NCI-H524 treated with DMSO at 0.1 percent for 48 hours (cell line): ENCODE data around the gene RAP1GDS1.

Experiments
- DNase-seq: peaks from one replicate; lab custom pipeline; 2025; lab: John Stamatoyannopoulos, UW

The RAP1GDS1 gene

DNA sequence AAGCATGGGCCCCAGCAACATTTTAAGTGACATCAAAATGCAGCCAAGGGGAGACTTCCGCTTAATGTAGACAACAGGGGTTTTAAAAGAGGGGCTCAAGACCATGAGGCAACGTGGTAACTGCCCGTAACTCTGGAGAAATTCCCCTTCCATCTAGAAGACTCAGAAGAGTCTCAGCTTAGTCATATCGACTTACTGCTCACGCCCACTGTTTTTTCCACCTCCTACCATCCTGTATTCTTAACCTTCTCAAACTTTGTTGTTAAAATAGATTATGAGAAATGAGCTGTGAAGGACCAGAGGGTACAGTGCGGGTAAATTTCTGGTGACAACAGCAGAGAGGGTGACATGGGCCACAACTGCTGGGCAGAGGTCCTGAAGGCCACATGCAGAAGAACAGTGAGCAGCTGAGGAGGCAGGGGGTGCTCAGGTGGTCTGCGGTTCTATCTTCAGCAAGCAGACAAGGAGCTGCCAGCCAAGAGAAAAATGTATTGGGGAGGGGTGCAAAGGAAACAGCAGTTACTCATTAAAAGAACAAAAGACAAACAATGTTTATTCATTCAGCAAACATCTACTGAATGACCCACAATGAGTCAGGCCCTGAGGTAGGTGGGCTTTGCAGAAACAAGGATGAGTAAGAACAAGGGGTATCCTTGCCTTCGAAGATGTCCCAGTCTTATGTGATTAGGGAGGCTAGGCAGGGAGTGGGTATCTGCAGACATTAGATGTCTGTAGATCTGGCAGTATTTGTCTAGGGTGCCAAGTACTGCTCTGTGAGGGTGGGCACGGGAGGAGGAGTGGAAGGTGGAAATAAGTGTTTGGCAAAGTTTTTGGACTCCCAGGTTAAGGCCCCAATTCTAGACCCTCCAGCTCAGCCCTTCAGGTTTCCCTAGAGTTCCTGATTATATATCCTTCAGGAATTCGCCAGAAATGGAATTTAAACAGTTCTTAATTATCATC, 221.9 kb downstream of the RAP1GDS1 start:
- DNase-seq, result no peak

DNA sequence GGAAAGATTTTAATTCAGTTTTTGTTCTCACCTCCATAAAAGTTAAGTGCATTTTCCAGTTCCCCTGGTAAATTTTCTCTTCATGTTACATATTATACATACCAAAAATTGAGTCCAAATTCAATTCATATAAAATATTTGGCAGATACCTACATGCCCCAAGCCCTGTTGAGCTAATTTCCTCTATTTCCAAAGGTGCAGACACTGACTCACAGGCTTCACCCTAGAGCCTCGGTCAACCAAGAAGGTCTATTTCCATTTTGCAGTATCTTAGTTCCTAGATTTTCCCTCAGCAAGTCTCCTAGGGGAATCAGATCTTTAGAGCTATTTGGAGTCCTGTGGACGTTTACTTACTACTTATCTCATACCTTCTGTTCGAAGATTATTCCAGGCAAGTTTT, 222.8 kb downstream of the RAP1GDS1 start:
- DNase-seq, result no peak

DNA sequence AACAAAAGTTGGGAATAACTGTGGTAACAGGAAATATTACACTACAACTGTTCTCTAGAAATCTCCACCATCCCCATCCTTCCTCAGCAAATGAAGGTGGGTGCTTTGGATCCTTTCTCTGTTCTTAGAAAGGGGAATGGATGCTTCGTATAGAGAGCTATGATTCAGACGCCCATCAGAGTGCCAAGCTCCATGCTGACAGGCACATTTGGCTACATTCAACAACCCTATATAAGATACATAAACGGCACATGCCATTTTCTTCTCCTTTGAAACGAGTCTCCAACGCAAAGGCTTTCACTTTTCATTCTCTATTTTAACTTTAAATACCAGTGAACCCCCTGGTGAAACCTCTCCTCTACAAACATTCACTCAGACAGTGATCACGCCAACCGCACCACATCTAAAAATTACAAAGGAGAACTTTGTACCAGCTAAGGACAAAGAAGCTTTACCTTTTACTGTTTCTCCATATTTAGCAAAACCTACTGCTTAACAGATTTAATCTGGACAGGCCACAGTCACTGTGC, 224.7 kb downstream of the RAP1GDS1 start:
- no peak for DNase-seq

DNA sequence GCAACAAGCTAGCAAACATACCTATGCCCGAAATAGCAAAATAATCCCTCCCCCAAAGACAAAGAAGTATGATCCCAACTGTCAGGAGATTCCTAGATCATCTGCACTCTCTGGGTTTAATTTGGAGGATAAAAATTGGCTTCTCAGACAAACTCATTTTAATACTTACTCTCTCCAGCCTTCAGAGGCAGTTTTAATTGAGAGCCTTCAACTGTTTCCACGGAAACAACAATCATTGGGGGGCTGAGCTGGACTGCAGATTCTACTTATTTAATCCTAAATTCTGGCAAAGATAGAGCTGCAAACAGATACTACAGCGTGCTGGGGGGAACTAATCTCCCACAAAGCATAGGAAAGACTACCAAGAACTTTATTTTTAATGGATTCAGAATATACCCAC, 229.1 kb downstream of the RAP1GDS1 start:
- no peak for DNase-seq

DNA sequence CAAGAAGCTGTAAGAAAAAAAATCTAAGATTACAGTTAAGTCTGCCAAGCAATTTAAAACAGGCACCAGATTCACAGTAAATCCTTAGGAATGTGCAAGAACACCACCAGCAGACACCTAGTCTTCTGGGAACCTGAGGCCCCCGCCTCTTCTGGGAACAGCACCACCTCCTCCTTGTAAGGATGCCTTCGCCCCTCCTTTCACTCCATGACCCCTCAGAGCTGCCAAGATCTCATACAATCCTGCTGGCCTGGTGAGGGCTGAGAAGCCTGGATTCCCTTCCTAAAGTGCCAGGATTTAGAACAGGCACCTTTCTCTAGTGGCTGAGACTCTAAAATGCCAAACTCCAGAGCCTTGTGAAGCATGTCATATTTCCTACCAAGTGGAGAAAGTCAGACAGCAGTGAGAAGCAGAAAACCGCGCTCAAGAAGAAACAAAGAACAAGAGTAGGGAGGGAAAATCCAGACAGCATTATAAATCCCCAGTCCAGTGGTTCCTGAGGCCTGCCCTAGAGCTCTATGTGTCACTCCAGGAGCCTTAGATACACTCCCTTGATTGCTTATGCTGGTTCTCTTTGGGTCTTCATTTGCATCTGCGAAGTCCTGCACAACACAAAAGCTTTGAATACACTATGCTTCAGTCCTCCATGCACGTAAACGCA, 230.8 kb downstream of the RAP1GDS1 start:
- DNase-seq, result no peak

DNA sequence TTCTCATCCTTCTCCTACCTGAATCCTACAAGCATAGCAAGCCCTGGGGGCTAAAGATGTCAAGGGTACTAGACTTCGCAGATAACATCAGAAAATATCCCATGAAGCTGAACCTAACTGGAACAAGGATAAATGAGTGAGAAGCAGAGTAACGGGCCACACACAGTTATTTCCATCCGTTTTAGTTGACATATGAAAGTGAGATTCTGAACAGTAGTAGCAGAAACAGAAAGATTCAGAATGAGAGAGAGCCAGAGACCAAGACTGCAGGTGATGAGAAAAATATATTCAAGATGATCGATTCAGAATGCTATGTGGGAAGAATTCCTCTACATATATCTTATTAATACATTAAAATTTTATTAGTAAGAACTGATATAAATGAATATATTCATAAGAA, 232.1 kb downstream of the RAP1GDS1 start:
- DNase-seq, result no peak
